ENCODE measurements around the gene PLA2G7. TPM values are rescaled to one million over a fixed set of nuclear protein-coding genes. Genes with fewer than 3 reads are reported as not detected.

PLA2G7 gene
- total RNA-seq, 4 donors from 2014 or later: not detected

GRCh38 chr6:46741910-46742309, 6.7 kb upstream of the PLA2G7 start:
- no peak overlapping the region for H3K4me3 ChIP-seq
- DNase-seq (no peak), ATAC-seq (no peak)
- TF ChIP-seq POLR2A (IDR thresholded peaks at IDR 0.05) (no peak), CTCF (IDR thresholded peaks at IDR 0.05 in 4 of 5, conservative IDR thresholded peaks at IDR 0.05 in 1 of 5) (no peak)
- peaks cover 0 to 10% (median 6%) of the 10 kb centered on the region in 3 donors for H3K27me3 ChIP-seq
- H3K36me3 ChIP-seq: no peaks in the 10 kb centered on the region
- no peak overlapping the region for H3K27ac ChIP-seq
- no peaks in the 10 kb centered on the region for H3K9me3 ChIP-seq
- intact Hi-C loops (cut with DNase I; ENCODE audit: low total_unique reads) (no loop called here), in situ Hi-C loops (cut with MboI; ENCODE audit: low sequenced_read_pairs in 4 of 4) (no loop called here)
- no peaks in the 10 kb centered on the region for H3K4me1 ChIP-seq

GRCh38 chr6:46741482-46741881, 6.3 kb upstream of the PLA2G7 start:
- in situ Hi-C loops (cut with MboI; ENCODE audit: low sequenced_read_pairs in 4 of 4): no loop called here
- ATAC-seq: no peak

GRCh38 chr6:46736906-46737305, 1.7 kb upstream of the PLA2G7 start:
- no peaks in the 10 kb centered on the region for H3K9me3 ChIP-seq
- H3K4me3 ChIP-seq: no peak overlapping the region
- H3K27ac ChIP-seq: no peak overlapping the region
- in situ Hi-C loops (cut with MboI; ENCODE audit: low sequenced_read_pairs in 4 of 4) (no loop called here), intact Hi-C loops (cut with DNase I; ENCODE audit: low total_unique reads) (no loop called here)
- peaks cover 3 to 11% of the 10 kb centered on the region in 2 donors for H3K4me1 ChIP-seq
- TF ChIP-seq CTCF (IDR thresholded peaks at IDR 0.05 in 4 of 5, conservative IDR thresholded peaks at IDR 0.05 in 1 of 5): no peak
- TF ChIP-seq POLR2A (IDR thresholded peaks at IDR 0.05): no peak
- no peak for DNase-seq
- no peak for ATAC-seq
- no peaks in the 10 kb centered on the region for H3K36me3 ChIP-seq
- H3K27me3 ChIP-seq: peaks cover 5 to 34% (median 18%) of the 10 kb centered on the region in 3 donors

More at GRCh38 chr6:46741482-46741881, 6.3 kb upstream of the PLA2G7 start:
- DNase-seq: no peak
- Histone ChIP-seq H3K4me1 (no peaks in the 10 kb centered on the region), H3K27ac (no peak overlapping the region), H3K9me3 (no peaks in the 10 kb centered on the region), H3K4me3 (no peak overlapping the region), H3K36me3 (no peaks in the 10 kb centered on the region), H3K27me3 (peaks cover 0 to 12% (median 10%) of the 10 kb centered on the region in 3 donors)
- intact Hi-C loops (cut with DNase I; ENCODE audit: low total_unique reads): no loop called here
- TF ChIP-seq POLR2A (IDR thresholded peaks at IDR 0.05): no peak
- TF ChIP-seq CTCF (IDR thresholded peaks at IDR 0.05 in 4 of 5, conservative IDR thresholded peaks at IDR 0.05 in 1 of 5): no peak

- TF ChIP-seq CTCF (IDR thresholded peaks at IDR 0.05 in 4 of 5, conservative IDR thresholded peaks at IDR 0.05 in 1 of 5) (no peak), POLR2A (IDR thresholded peaks at IDR 0.05) (no peak)
- Histone ChIP-seq H3K4me3 (peak overlapping the region in 3 of 4 donors; percentile 43 to 67 (median 50)), H3K27me3 (peaks cover 5 to 34% (median 18%) of the 10 kb centered on the region in 3 donors), H3K9me3 (no peaks in the 10 kb centered on the region), H3K36me3 (no peaks in the 10 kb centered on the region), H3K4me1 (peaks cover 3 to 11% of the 10 kb centered on the region in 2 donors), H3K27ac (no peak overlapping the region)
- DNase-seq (no peak), ATAC-seq (no peak)
- intact Hi-C loops (cut with DNase I; ENCODE audit: low total_unique reads) (no loop called here), in situ Hi-C loops (cut with MboI; ENCODE audit: low sequenced_read_pairs in 4 of 4) (no loop called here)
Measured at GRCh38 chr6:46735720-46736031, 501 bp upstream of the PLA2G7 start.

- peaks cover 3 to 11% of the 10 kb centered on the region in 2 donors for H3K4me1 ChIP-seq
- peaks cover 5 to 34% (median 18%) of the 10 kb centered on the region in 3 donors for H3K27me3 ChIP-seq
- H3K4me3 ChIP-seq: no peak overlapping the region
- TF ChIP-seq POLR2A (IDR thresholded peaks at IDR 0.05): no peak
- DNase-seq: no peak
- no peak for ATAC-seq
- intact Hi-C loops (cut with DNase I; ENCODE audit: low total_unique reads) (no loop called here), in situ Hi-C loops (cut with MboI; ENCODE audit: low sequenced_read_pairs in 4 of 4) (no loop called here)
- no peaks in the 10 kb centered on the region for H3K36me3 ChIP-seq
- H3K9me3 ChIP-seq: no peaks in the 10 kb centered on the region
- no peak overlapping the region for H3K27ac ChIP-seq
Measured at GRCh38 chr6:46733341-46733801, 1.8 kb downstream of the PLA2G7 start.

Measured in gastrocnemius medialis (tissue), 4 donors.